Epithelial cell of prostate (primary cell): ENCODE measurements around the gene GPR152.
"Not testable (repeated sequence)": the region's sequence is repeated elsewhere in the genome, so short reads cannot be mapped to it uniquely, and the experiment has no call there.

Experiments used
- DNase-seq: peaks from one replicate; pipeline ENCODE4 v3.0.0-alpha.2; 2011; ENCODE audit warnings: low read depth, low spot score
- H3K27ac ChIP-seq: fragments of 450-650 bp; 2 replicates; pipeline ENCODE4 v1.5.1; 2017; ENCODE audit warnings: mild to moderate bottlenecking

The GPR152 gene

GRCh38 chr11:67415501-67416304, 36.8 kb downstream of the GPR152 start, which contains the start of gene CARNS1:
Gene CARNS1, plus strand, starts transcription at chr11:67415678. Its CDS starts 522 bp downstream, at chr11:67416200.
- H3K27ac ChIP-seq = no peak within 1 kb of the TSS
- no peak for DNase-seq

GRCh38 chr11:67413266-67413849, 39.2 kb downstream of the GPR152 start:
- DNase-seq = no peak

GRCh38 chr11:67412495-67413179, 39.9 kb downstream of the GPR152 start:
- no peak overlapping the region for H3K27ac ChIP-seq
- DNase-seq = no peak

More at GRCh38 chr11:67413266-67413849, 39.2 kb downstream of the GPR152 start:
- no peak overlapping the region for H3K27ac ChIP-seq

DNA sequence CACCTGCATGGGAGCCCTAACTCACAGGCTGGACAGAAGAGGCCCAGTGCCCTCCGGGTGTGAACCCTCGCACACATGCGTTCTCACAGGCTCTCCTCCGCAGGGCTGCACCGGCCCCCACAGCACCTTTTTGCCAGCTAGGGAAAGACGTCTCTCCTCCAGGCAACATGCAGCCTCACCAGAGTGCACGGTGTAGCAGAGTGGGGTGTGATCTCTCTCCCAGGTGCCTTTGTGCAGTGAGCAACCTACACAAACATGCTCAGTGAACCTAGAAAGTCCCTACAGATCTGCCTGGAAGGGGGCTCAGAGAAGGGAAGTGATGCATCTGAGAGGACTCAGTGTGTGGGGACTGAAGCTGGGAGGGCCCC, 40.8 kb downstream of the GPR152 start:
- H3K27ac ChIP-seq = no peak overlapping the region
- no peak for DNase-seq

- no peak overlapping the region for H3K27ac ChIP-seq
- no peak for DNase-seq
Observed at GRCh38 chr11:67410984-67411784, 41.3 kb downstream of the GPR152 start.

- DNase-seq = no peak
- H3K27ac ChIP-seq = no peak overlapping the region
Observed at GRCh38 chr11:67410369-67410831, 42.1 kb downstream of the GPR152 start.

- H3K27ac ChIP-seq = no peak overlapping the region
- no peak for DNase-seq
Observed at GRCh38 chr11:67409781-67410368, 42.7 kb downstream of the GPR152 start.

DNA sequence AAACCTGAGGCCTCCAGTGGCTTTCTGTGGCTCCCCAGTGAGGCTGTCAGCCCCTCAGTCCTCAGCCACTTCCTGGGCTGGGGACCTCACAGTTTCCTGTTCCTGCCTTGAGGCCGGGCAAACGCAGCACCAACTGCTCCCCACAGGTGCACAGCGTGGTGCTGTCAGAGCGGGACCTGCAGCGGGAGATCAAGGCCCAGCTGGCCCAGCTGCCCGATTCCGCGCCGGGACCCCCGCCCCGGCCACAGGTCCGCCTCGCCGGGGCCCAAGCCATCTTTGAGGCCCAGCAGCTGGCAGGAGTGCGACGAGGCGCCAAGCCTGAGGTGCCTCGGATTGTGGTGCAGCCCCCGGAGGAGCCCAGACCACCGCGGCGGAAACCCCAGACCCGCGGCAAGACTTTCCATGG, 43.3 kb downstream of the GPR152 start:
- no peak overlapping the region for H3K27ac ChIP-seq
- DNase-seq = no peak

GRCh38 chr11:67408437-67409200, 43.9 kb downstream of the GPR152 start:
- DNase-seq = no peak
- no peak overlapping the region for H3K27ac ChIP-seq

DNA sequence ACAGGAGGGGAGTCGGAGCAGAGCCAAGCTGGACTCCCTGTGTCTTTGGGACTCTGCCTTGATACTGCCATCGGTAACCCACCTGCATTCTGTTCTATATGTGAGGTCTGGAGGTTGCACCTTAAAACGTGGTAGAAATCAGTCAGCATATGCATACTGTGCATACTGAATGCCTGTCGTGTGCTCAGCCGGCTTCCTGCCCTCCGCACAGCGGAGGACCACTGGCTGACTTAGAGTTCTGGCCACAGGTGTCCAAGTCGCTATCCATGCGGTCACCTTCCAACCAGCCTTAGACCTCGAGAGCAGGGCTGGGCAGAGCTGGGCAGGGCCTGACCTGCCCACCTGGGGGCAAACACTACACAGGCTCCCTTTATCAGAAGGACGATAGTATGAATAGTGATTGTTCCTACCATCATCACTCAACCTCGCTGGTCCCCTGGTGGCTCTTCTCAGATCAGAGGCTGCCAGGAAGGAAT, 44.8 kb downstream of the GPR152 start:
- H3K27ac ChIP-seq = no peak overlapping the region

GRCh38 chr11:67406969-67407687, 45.4 kb downstream of the GPR152 start:
- no peak overlapping the region for H3K27ac ChIP-seq
- no peak for DNase-seq

More for the DNA sequence above, 44.8 kb downstream of the GPR152 start:
- no peak for DNase-seq

DNA sequence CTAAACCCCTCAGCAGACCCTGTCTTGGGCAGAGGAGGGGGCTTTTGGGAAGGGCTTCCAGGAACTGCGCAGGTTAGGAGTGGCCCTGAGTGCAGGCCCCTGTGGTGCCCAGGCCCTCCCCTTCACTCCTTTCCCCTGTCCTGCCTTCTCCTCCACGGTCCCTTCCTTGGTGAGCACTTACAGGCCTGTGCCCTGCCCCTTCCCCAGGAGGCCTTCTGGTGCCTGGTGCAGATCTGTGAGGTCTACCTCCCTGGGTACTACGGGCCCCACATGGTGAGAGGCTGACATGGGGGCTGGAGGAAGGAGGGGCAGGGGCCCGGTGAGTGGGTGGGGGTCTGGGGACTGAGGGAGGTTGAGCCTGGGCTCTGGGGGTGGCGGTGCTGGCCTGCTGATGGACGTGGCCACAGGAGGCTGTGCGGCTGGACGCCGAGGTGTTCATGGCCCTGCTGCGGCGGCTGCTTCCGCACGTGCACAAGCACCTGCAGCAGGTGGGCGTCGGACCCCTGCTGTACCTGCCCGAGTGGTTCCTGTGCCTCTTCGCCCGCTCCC, 46.0 kb downstream of the GPR152 start:
- no peak for DNase-seq
- H3K27ac ChIP-seq = no peak overlapping the region

DNA sequence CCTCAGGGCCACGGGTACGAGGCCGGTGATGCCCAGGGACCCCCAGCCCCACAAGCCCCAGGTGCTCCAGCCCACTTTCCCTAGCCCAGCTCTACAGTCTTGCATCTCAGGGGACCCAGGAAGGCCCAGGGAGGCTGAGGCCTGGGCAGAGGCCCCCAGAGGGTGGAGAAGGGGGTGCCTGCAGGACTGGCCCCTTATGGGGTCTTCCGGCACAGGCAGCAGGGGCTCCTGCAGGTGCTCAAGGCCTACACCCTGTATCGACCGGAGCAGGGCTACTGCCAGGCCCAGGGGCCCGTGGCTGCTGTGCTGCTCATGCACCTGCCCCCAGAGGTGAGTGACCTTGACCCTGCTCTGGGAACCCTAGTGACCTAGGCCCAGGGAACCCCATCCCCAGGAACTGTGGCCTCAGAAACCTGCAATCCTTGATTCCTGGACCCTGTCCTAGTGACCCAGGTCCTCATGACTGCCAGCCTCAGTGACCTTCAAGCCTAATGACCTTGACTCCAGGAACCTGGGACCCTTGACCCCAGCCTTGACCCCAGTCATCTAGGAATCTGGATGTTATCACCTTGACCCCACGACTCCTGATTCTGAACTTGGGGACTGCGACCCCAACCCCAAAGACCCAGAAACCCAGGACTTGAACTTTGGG, 46.7 kb downstream of the GPR152 start:
- H3K27ac ChIP-seq = no peak overlapping the region
- DNase-seq = no peak

GRCh38 chr11:67405196-67405567, 47.3 kb downstream of the GPR152 start:
- DNase-seq = no peak
- H3K27ac ChIP-seq = no peak overlapping the region

GRCh38 chr11:67404515-67405195, 47.9 kb downstream of the GPR152 start:
- no peak for DNase-seq
- no peak overlapping the region for H3K27ac ChIP-seq

- DNase-seq, H3K27ac ChIP-seq: not testable (repeated sequence)
Observed at GRCh38 chr11:67403085-67403484, 49.4 kb downstream of the GPR152 start.

DNA sequence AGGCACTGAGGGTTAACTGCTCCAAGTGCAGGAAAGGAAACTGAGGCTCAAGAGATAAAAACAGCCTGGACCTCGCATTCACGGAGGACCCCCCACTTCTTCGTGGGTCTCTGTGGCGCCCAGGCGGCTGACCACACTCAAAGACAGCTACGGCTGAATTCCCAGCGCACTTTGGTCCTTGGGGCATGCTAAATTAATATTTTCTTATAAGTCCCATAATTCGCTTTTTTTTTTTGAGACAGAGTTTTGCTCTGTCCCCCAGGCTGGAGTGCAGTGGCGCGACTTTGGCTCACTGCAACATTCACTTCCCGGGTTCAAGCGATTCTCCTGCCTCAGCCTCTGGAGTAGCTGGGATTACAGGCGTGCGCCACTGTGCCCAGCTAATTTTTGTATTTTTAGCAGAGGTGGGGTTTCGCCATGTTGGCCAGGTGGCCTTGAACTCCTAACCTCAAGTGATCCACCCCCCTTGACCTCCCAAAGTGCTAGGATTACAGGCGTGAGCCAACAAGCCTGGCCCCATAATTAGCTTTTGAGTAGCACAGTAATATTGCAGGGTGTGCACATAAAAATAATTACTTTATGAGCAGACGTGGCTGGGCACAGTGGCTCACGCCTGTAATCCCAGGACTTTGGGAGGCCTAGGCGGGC, 50.2 kb downstream of the GPR152 start:
- DNase-seq = not testable (repeated sequence)
- peak overlapping the region; percentile 88 for H3K27ac ChIP-seq
